ENCODE measurements around the gene PYCARD.

DNA sequence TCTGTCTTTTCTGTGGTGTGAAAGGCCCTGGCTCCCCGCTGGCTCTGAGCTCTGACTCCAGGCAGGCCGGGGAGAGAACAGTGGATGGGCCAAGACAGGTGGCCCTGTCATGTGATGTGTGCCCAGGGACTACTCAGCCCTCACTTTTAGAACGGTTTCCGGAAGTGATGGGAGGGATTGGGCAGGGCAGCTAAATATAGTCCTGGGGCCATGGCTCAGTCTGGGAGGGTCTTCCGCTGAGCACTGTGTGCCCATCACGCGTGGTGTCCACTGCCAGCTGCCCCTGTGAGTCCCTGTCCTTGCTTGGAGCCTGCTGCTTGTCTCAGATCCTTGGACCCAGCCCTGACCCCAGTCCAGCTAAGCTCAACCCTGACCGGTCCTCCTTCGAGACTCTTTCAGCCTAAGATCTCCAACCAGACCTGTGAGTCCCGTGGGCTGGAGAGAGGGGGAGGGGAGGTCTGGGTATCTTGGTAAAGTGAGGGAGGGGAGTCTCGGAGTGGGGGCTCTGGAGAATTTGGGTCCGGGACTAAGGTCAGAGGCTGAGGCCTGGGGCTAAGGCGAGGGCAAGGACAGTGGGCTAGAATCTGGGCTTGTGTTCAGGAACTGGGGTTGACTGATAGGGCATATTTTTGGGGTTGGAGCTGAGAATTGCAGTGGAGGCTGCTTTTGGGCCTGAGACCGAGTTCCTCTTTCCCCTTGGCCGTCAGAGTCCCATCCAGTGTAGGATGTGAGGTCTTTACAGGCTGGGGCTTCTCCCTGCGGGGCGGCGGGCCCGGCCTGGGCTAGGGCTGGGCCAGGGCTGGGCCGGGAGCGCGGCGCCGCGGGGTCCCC, 11.5 kb upstream of the PYCARD start, which contains the start of gene TRIM72:
- no peak for TF ChIP-seq POLR2AphosphoS5 (IDR thresholded peaks at IDR 0.05; ENCODE audit: insufficient read depth, low read depth, low read length)
- TF ChIP-seq, protein P1, sequence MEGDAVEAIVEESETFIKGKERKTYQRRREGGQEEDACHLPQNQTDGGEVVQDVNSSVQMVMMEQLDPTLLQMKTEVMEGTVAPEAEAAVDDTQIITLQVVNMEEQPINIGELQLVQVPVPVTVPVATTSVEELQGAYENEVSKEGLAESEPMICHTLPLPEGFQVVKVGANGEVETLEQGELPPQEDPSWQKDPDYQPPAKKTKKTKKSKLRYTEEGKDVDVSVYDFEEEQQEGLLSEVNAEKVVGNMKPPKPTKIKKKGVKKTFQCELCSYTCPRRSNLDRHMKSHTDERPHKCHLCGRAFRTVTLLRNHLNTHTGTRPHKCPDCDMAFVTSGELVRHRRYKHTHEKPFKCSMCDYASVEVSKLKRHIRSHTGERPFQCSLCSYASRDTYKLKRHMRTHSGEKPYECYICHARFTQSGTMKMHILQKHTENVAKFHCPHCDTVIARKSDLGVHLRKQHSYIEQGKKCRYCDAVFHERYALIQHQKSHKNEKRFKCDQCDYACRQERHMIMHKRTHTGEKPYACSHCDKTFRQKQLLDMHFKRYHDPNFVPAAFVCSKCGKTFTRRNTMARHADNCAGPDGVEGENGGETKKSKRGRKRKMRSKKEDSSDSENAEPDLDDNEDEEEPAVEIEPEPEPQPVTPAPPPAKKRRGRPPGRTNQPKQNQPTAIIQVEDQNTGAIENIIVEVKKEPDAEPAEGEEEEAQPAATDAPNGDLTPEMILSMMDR (IDR thresholded peaks at IDR 0.05; ENCODE audit: extremely low read depth in 1 of 2, insufficient read depth in 1 of 2, low read depth in 1 of 2, low read length in 2 of 2): no peak
- TF ChIP-seq EZH2 (IDR thresholded peaks at IDR 0.05; ENCODE audit: borderline replicate concordance, low read depth, low read length, severe bottlenecking): no peak
- no peak for TF ChIP-seq POLR2A (IDR thresholded peaks at IDR 0.05; ENCODE audit: low read depth, low read length)
- TF ChIP-seq MYC (IDR thresholded peaks at IDR 0.05; ENCODE audit: low read depth, low read length): no peak
